ENCODE measurements around the gene ARID3C. TPM values are rescaled to one million over a fixed set of nuclear protein-coding genes. Genes with fewer than 3 reads are reported as not detected.
A peak's percentile ranks its signal among the peaks of the same experiment; 100 is the strongest.

ARID3C gene
- total RNA-seq, 4 donors from 2014 or later = 0.53 TPM; not detected in 3

- no peak for DNase-seq
- peak overlapping the region in 2 of 4 donors; percentile 84 to 91 for H3K27ac ChIP-seq
- peaks cover 0 to 25% (median 0%) of the 10 kb centered on the region in 3 donors for H3K36me3 ChIP-seq
- no peaks in the 10 kb centered on the region for H3K27me3 ChIP-seq
- no peak overlapping the region for H3K4me3 ChIP-seq
- H3K9me3 ChIP-seq = no peaks in the 10 kb centered on the region
- H3K4me1 ChIP-seq = peaks cover 4 to 62% (median 18%) of the 10 kb centered on the region in 4 donors
- TF ChIP-seq POLR2A (IDR thresholded peaks at IDR 0.05) (no peak), CTCF (IDR thresholded peaks at IDR 0.05) (no peak)
Observed at GRCh38 chr9:34650816-34651215, 21.9 kb upstream of the ARID3C start.

GRCh38 chr9:34648673-34649072 lies 19.8 kb upstream of the ARID3C start:
- no peaks in the 10 kb centered on the region for H3K9me3 ChIP-seq
- no peak overlapping the region for H3K4me3 ChIP-seq
- TF ChIP-seq POLR2A (IDR thresholded peaks at IDR 0.05) (no peak), CTCF (IDR thresholded peaks at IDR 0.05) (no peak)
- H3K27me3 ChIP-seq = no peaks in the 10 kb centered on the region
- peaks cover 0 to 25% (median 0%) of the 10 kb centered on the region in 3 donors for H3K36me3 ChIP-seq
- no peak overlapping the region for H3K27ac ChIP-seq
- H3K4me1 ChIP-seq = peaks cover 4 to 46% (median 18%) of the 10 kb centered on the region in 4 donors
- no peak for DNase-seq

- H3K27me3 ChIP-seq = no peaks in the 10 kb centered on the region
- peak overlapping the region; percentile 69 to 83 (median 78) for H3K4me3 ChIP-seq
- TF ChIP-seq CTCF (IDR thresholded peaks at IDR 0.05) (no peak), POLR2A (IDR thresholded peaks at IDR 0.05) (no peak)
- H3K36me3 ChIP-seq = peaks cover 0 to 25% (median 0%) of the 10 kb centered on the region in 3 donors
- H3K27ac ChIP-seq = peak overlapping the region; percentile 75 to 94 (median 88)
- peaks cover 4 to 36% (median 15%) of the 10 kb centered on the region in 4 donors for H3K4me1 ChIP-seq
- no peaks in the 10 kb centered on the region for H3K9me3 ChIP-seq
- DNase-seq = no peak
Observed at GRCh38 chr9:34647651-34648050, 18.8 kb upstream of the ARID3C start.

- peaks cover 0 to 30% (median 14%) of the 10 kb centered on the region in 4 donors for H3K4me1 ChIP-seq
Observed at GRCh38 chr9:34647084-34647403, 18.2 kb upstream of the ARID3C start.

GRCh38 chr9:34646211-34647083 lies 17.6 kb upstream of the ARID3C start, which contains the start of gene GALT:
Gene GALT (plus strand): TSS chr9:34646675. CDS start chr9:34646705, 30 bp downstream.
- H3K27me3 ChIP-seq = no peaks in the 10 kb centered on the region
- no peaks in the 10 kb centered on the region for H3K9me3 ChIP-seq
- peaks cover 0 to 25% (median 0%) of the 10 kb centered on the region in 3 donors for H3K36me3 ChIP-seq
- H3K27ac ChIP-seq = peak within 1 kb of the TSS; percentile 75 to 94 (median 88)
- TF ChIP-seq CTCF (IDR thresholded peaks at IDR 0.05) (peak in 4 of 6 experiments; percentile 1 to 54 (median 26)), POLR2A (IDR thresholded peaks at IDR 0.05) (peak; percentile 65 to 77)
- DNase-seq = peak; percentile 99 to 100 (median 99)
- peak within 1 kb of the TSS; percentile 69 to 83 (median 78) for H3K4me3 ChIP-seq
- peaks cover 0 to 28% (median 14%) of the 10 kb centered on the region in 4 donors for H3K4me1 ChIP-seq

More at GRCh38 chr9:34647084-34647403, 18.2 kb upstream of the ARID3C start:
- no peak for DNase-seq
- Histone ChIP-seq H3K27ac (peak overlapping the region; percentile 75 to 94 (median 88)), H3K9me3 (no peaks in the 10 kb centered on the region), H3K36me3 (peaks cover 0 to 25% (median 0%) of the 10 kb centered on the region in 3 donors), H3K4me3 (peak overlapping the region; percentile 69 to 83 (median 78)), H3K27me3 (no peaks in the 10 kb centered on the region)
- TF ChIP-seq POLR2A (IDR thresholded peaks at IDR 0.05) (no peak), CTCF (IDR thresholded peaks at IDR 0.05) (no peak)
